Neutrophil (primary cell): ENCODE data around the gene NT5C.
"Not testable (repeated sequence)": the region's sequence is repeated elsewhere in the genome, so short reads cannot be mapped to it uniquely, and the experiment has no call there.

Experiments used
- H3K27ac ChIP-seq: fragments of 200-600 bp; sonication (generic); 2 replicates; pipeline ENCODE4 v1.5.1; 2016; ENCODE audit warnings: mild to moderate bottlenecking, moderate library complexity
- H3K27me3 ChIP-seq: fragments of 200-600 bp; sonication (generic); 2 replicates; pipeline ENCODE4 v1.6.0; 2016; ENCODE audit warnings: mild to moderate bottlenecking
- H3K36me3 ChIP-seq: fragments of 200-600 bp; sonication (generic); 2 replicates; pipeline ENCODE4 v1.5.1; 2017
- H3K4me1 ChIP-seq, 2 experiments: fragments of 200-600 bp in 1 of 2; sonication (generic) in 1 of 2; 1 replicate in 1 of 2; 2 replicates in 1 of 2; pipeline versions ENCODE4 v1.5.1 to v1.6.1; 2013 to 2016; ENCODE audit warnings: low read depth in 1 of 2, low read length in 1 of 2, mild to moderate bottlenecking in 1 of 2, moderate library complexity in 1 of 2; ENCODE audit not compliant: control insufficient read depth in 1 of 2, insufficient read depth in 1 of 2
- H3K4me3 ChIP-seq, 2 experiments: fragments of 200-600 bp in 1 of 2; sonication (generic) in 1 of 2; 1 replicate in 1 of 2; 2 replicates in 1 of 2; pipeline ENCODE4 v1.5.1; 2013 to 2016; ENCODE audit warnings: low read depth in 1 of 2, low read length in 1 of 2, mild to moderate bottlenecking in 1 of 2, moderate library complexity in 1 of 2
- H3K9me3 ChIP-seq: fragments of 200-600 bp; sonication (generic); 2 replicates; pipeline ENCODE4 v1.5.1; 2016
- CTCF ChIP-seq: fragments of 200-600 bp; sonication (generic); IDR thresholded peaks from 2 replicates; pipeline ENCODE4 v1.5.1; 2016; ENCODE audit warnings: antibody characterized with exemption

Gene NT5C

GRCh38 chr17:75138519-75138918 lies 7.0 kb upstream of the NT5C start:
- no peak overlapping the region for H3K4me3 ChIP-seq
- no peak for TF ChIP-seq CTCF
- H3K27me3 ChIP-seq = no peaks in the 10 kb centered on the region
- peaks cover 9 to 13% of the 10 kb centered on the region in 2 experiments for H3K4me1 ChIP-seq
- no peaks in the 10 kb centered on the region for H3K9me3 ChIP-seq
- H3K27ac ChIP-seq = no peak overlapping the region
- H3K36me3 ChIP-seq = peaks cover 61% of the 10 kb centered on the region

GRCh38 chr17:75137762-75138161 lies 6.2 kb upstream of the NT5C start:
- not testable (repeated sequence) for H3K9me3 ChIP-seq, H3K27me3 ChIP-seq, H3K4me3 ChIP-seq, H3K27ac ChIP-seq
- Histone ChIP-seq H3K4me1 (peaks cover 9 to 13% of the 10 kb centered on the region in 2 experiments), H3K36me3 (peaks cover 58% of the 10 kb centered on the region)

GRCh38 chr17:75135946-75136345 lies 4.4 kb upstream of the NT5C start:
- no peak for TF ChIP-seq CTCF
- Histone ChIP-seq H3K27ac (no peak overlapping the region), H3K36me3 (peaks cover 47% of the 10 kb centered on the region), H3K27me3 (no peaks in the 10 kb centered on the region), H3K4me1 (peaks cover 14 to 20% of the 10 kb centered on the region in 2 experiments), H3K4me3 (no peak overlapping the region), H3K9me3 (no peaks in the 10 kb centered on the region)

GRCh38 chr17:75135452-75135851 lies 3.9 kb upstream of the NT5C start:
- no peak for TF ChIP-seq CTCF
- no peak overlapping the region for H3K27ac ChIP-seq
- no peaks in the 10 kb centered on the region for H3K27me3 ChIP-seq
- H3K4me3 ChIP-seq = no peak overlapping the region
- no peaks in the 10 kb centered on the region for H3K9me3 ChIP-seq
- H3K4me1 ChIP-seq = peaks cover 15 to 20% of the 10 kb centered on the region in 2 experiments
- H3K36me3 ChIP-seq = peaks cover 44% of the 10 kb centered on the region

GRCh38 chr17:75133607-75134347 lies 2.2 kb upstream of the NT5C start:
- Histone ChIP-seq H3K4me1 (peaks cover 18 to 26% of the 10 kb centered on the region in 2 experiments), H3K36me3 (peaks cover 42% of the 10 kb centered on the region)
- H3K9me3 ChIP-seq, H3K4me3 ChIP-seq, H3K27ac ChIP-seq, H3K27me3 ChIP-seq: not testable (repeated sequence)

- Histone ChIP-seq H3K36me3 (peaks cover 45% of the 10 kb centered on the region), H3K27ac (no peak overlapping the region), H3K4me1 (peaks cover 18 to 26% of the 10 kb centered on the region in 2 experiments), H3K27me3 (no peaks in the 10 kb centered on the region), H3K4me3 (no peak overlapping the region), H3K9me3 (no peaks in the 10 kb centered on the region)
- no peak for TF ChIP-seq CTCF
Observed at GRCh38 chr17:75133001-75133400, 1.5 kb upstream of the NT5C start.

- Histone ChIP-seq H3K4me1 (peaks cover 18 to 26% of the 10 kb centered on the region in 2 experiments), H3K36me3 (peaks cover 45% of the 10 kb centered on the region), H3K4me3 (peak overlapping the region; percentile 72 to 93), H3K27ac (peak overlapping the region; percentile 79)
- H3K9me3 ChIP-seq, H3K27me3 ChIP-seq: not testable (repeated sequence)
Observed at GRCh38 chr17:75132018-75133000, 767 bp upstream of the NT5C start.
